Left cardiac atrium (tissue), 4 donors: ENCODE data around the gene TMEM255B. TPM values are rescaled to one million over a fixed set of nuclear protein-coding genes. Genes with fewer than 3 reads are reported as not detected.
A peak's percentile ranks its signal among the peaks of the same experiment; 100 is the strongest.

Experiments used
- ATAC-seq, 2 donors: fragments of 200-7000 bp; cut with Tn5 transposase; one replicate each; pipeline ENCODE4 v1.9.1; 2020; ENCODE audit warnings: mild to moderate bottlenecking in 2 of 2, moderate library complexity in 2 of 2
- DNase-seq: peaks from one replicate; pipeline ENCODE4 v3.0.0-alpha.2; 2020
- intact Hi-C, 2 donors: fragments of 100-400 bp; cut with DNase I; formaldehyde crosslinking; loops; one replicate each; pipeline versions ENCODE4 v1.14.1 to v1.15.1; 2022 to 2023
- total RNA-seq, 2 donors: library from RNA; stranded (reverse); fragmentation: NEBNext Ultra II Directional; extraction: Animal tissue kit (Norgen Biotek cat#: 25700); gene quantifications; one replicate each; pipeline ENCODE4 v1.2.1, GENCODE V29; 2021
- donor health status: DM: no; HTN: yes; CAD: no.
- donor health status: DM: no; HTN: yes; CAD: no; lungs with severe emphysema.
- donor health status: DM: yes; HTN: yes; CAD: no.
- donor health status: Dilated cardiomyopathy.

TMEM255B gene
- total RNA-seq, 2 donors from 2014 or later = 10.5 to 14.1 TPM

GRCh38 chr13:113835461-113836270 lies 76.6 kb downstream of the TMEM255B start:
- no peak for ATAC-seq
- no peak for DNase-seq
- intact Hi-C loops = no loop called here

- ATAC-seq = peak; percentile 73 to 77
- intact Hi-C loops = no loop called here
- DNase-seq = peak; percentile 74
Observed at GRCh38 chr13:113836768-113837559, 77.9 kb downstream of the TMEM255B start.

- ATAC-seq (peak; percentile 94 to 97), DNase-seq (peak; percentile 97)
- intact Hi-C loops = no loop called here
Observed at GRCh38 chr13:113837560-113838355, 78.7 kb downstream of the TMEM255B start.

GRCh38 chr13:113838711-113839201 lies 79.7 kb downstream of the TMEM255B start:
- no peak for ATAC-seq
- no peak for DNase-seq
- intact Hi-C loops = no loop called here

- DNase-seq = no peak
- ATAC-seq = peak in 1 of 2 donors; percentile 2
- intact Hi-C loops = no loop called here
Observed at GRCh38 chr13:113839536-113840204, 80.6 kb downstream of the TMEM255B start.

- DNase-seq = no peak
- no peak for ATAC-seq
- intact Hi-C loops = no loop called here
Observed at GRCh38 chr13:113840541-113841352, 81.7 kb downstream of the TMEM255B start.

- ATAC-seq (no peak), DNase-seq (no peak)
- intact Hi-C loops = no loop called here
Observed at GRCh38 chr13:113841353-113841650, 82.3 kb downstream of the TMEM255B start.

GRCh38 chr13:113842336-113843062 lies 83.5 kb downstream of the TMEM255B start:
- intact Hi-C loops = no loop called here
- DNase-seq = peak; percentile 18
- no peak for ATAC-seq

GRCh38 chr13:113843063-113843654 lies 84.1 kb downstream of the TMEM255B start:
- ATAC-seq (peak; percentile 10 to 17), DNase-seq (peak; percentile 25)
- intact Hi-C loops = no loop called here

GRCh38 chr13:113843864-113844556 lies 85.0 kb downstream of the TMEM255B start:
- intact Hi-C loops = no loop called here
- ATAC-seq (peak in 1 of 2 donors; percentile 6), DNase-seq (peak; percentile 52)

GRCh38 chr13:113845055-113845454 lies 86.0 kb downstream of the TMEM255B start:
- DNase-seq = no peak
- intact Hi-C loops = no loop called here
- no peak for ATAC-seq

- DNase-seq = peak; percentile 26
- intact Hi-C loops = no loop called here
- ATAC-seq = no peak
Observed at GRCh38 chr13:113845723-113846635, 87.0 kb downstream of the TMEM255B start.

- intact Hi-C loops = no loop called here
- no peak for ATAC-seq
- peak; percentile 19 for DNase-seq
Observed at GRCh38 chr13:113846636-113847318, 87.8 kb downstream of the TMEM255B start.

GRCh38 chr13:113848020-113848419 lies 89.0 kb downstream of the TMEM255B start:
- ATAC-seq = no peak
- intact Hi-C loops = no loop called here
- DNase-seq = no peak
